ENCODE data around the gene BCAS1. TPM values are rescaled to one million over a fixed set of nuclear protein-coding genes. Genes with fewer than 3 reads are reported as not detected.

The BCAS1 gene
- total RNA-seq, 2 donors from 2014 or later = not detected

- Histone ChIP-seq H3K36me3 (ENCODE audit: control insufficient read depth, insufficient read depth, low read length) (no peaks in the 10 kb centered on the region), H3K27ac (ENCODE audit: low read depth, low read length) (no peak overlapping the region), H3K9me3 (ENCODE audit: control insufficient read depth, low read length) (no peaks in the 10 kb centered on the region), H3K4me1 (ENCODE audit: control insufficient read depth, insufficient read depth, low read length) (no peaks in the 10 kb centered on the region), H3K27me3 (ENCODE audit: control insufficient read depth, insufficient read depth, low read length, poor library complexity, severe bottlenecking) (no peaks in the 10 kb centered on the region), H3K4me3 (ENCODE audit: low read length) (no peak overlapping the region), H3K9ac (ENCODE audit: extremely low read depth, low read length, poor library complexity, severe bottlenecking) (no peak overlapping the region)
- H3K9me3 Mint-ChIP-seq = no peaks in the 10 kb centered on the region
- H3K36me3 Mint-ChIP-seq (ENCODE audit: low read depth) = no peaks in the 10 kb centered on the region
- DNase-seq = no peak
- H3K4me1 Mint-ChIP-seq = peaks cover 7% of the 10 kb centered on the region
- TF ChIP-seq CTCF (conservative IDR thresholded peaks at IDR 0.05) = no peak
- no peak overlapping the region for H3K27ac Mint-ChIP-seq
- no peak overlapping the region for H3K4me3 Mint-ChIP-seq
- H3K27me3 Mint-ChIP-seq (ENCODE audit: insufficient read depth) = peaks cover 1% of the 10 kb centered on the region
Measured at GRCh38 chr20:54083459-54083858, 13.1 kb upstream of the BCAS1 start.

- TF ChIP-seq CTCF (conservative IDR thresholded peaks at IDR 0.05) = no peak
Measured at GRCh38 chr20:54082100-54082499, 11.7 kb upstream of the BCAS1 start.

GRCh38 chr20:54079652-54080051 lies 9.3 kb upstream of the BCAS1 start:
- Mint-ChIP-seq H3K36me3 (ENCODE audit: low read depth) (no peaks in the 10 kb centered on the region), H3K4me1 (peaks cover 7% of the 10 kb centered on the region), H3K9me3 (no peaks in the 10 kb centered on the region), H3K27me3 (ENCODE audit: insufficient read depth) (no peaks in the 10 kb centered on the region), H3K27ac (no peak overlapping the region), H3K4me3 (no peak overlapping the region)
- no peak for TF ChIP-seq CTCF (conservative IDR thresholded peaks at IDR 0.05)
- Histone ChIP-seq H3K4me3 (ENCODE audit: low read length) (no peak overlapping the region), H3K27me3 (ENCODE audit: control insufficient read depth, insufficient read depth, low read length, poor library complexity, severe bottlenecking) (no peaks in the 10 kb centered on the region), H3K9me3 (ENCODE audit: control insufficient read depth, low read length) (no peaks in the 10 kb centered on the region), H3K4me1 (ENCODE audit: control insufficient read depth, insufficient read depth, low read length) (no peaks in the 10 kb centered on the region), H3K9ac (ENCODE audit: extremely low read depth, low read length, poor library complexity, severe bottlenecking) (no peak overlapping the region), H3K36me3 (ENCODE audit: control insufficient read depth, insufficient read depth, low read length) (no peaks in the 10 kb centered on the region), H3K27ac (ENCODE audit: low read depth, low read length) (no peak overlapping the region)
- no peak for DNase-seq
- 100% methylated on average over 2 of the region's 3 CpGs; no CpG with 5 or more reads in 1 of the 2 experiments for WGBS, 2 experiments (ENCODE audit: insufficient coverage in 1 of 2, insufficient read length in 1 of 2)

More at GRCh38 chr20:54082100-54082499, 11.7 kb upstream of the BCAS1 start:
- Mint-ChIP-seq H3K9me3 (no peaks in the 10 kb centered on the region), H3K27me3 (ENCODE audit: insufficient read depth) (no peaks in the 10 kb centered on the region), H3K4me3 (no peak overlapping the region), H3K36me3 (ENCODE audit: low read depth) (no peaks in the 10 kb centered on the region), H3K27ac (no peak overlapping the region), H3K4me1 (peaks cover 7% of the 10 kb centered on the region)
- DNase-seq = no peak
- no peaks in the 10 kb centered on the region for H3K27me3 ChIP-seq (ENCODE audit: control insufficient read depth, insufficient read depth, low read length, poor library complexity, severe bottlenecking)
- 80 to 93% methylated on average over 1 to 6 of the region's 6 CpGs for WGBS, 2 experiments (ENCODE audit: insufficient coverage in 1 of 2, insufficient read length in 1 of 2)
- H3K9me3 ChIP-seq (ENCODE audit: control insufficient read depth, low read length) = no peaks in the 10 kb centered on the region
- H3K9ac ChIP-seq (ENCODE audit: extremely low read depth, low read length, poor library complexity, severe bottlenecking) = no peak overlapping the region
- H3K27ac ChIP-seq (ENCODE audit: low read depth, low read length) = no peak overlapping the region
- no peaks in the 10 kb centered on the region for H3K4me1 ChIP-seq (ENCODE audit: control insufficient read depth, insufficient read depth, low read length)
- H3K36me3 ChIP-seq (ENCODE audit: control insufficient read depth, insufficient read depth, low read length) = no peaks in the 10 kb centered on the region
- H3K4me3 ChIP-seq (ENCODE audit: low read length) = no peak overlapping the region
